ENCODE results near the gene DNAAF5.

GRCh38 chr7:729140-730000 is 2.9 kb downstream of the DNAAF5 start:
- no peak for TF ChIP-seq CTCF (conservative IDR thresholded peaks at IDR 0.05 in 1 of 2, IDR thresholded peaks at IDR 0.05 in 1 of 2; ENCODE audit: low read depth in 1 of 2, low read length in 2 of 2)
- TF ChIP-seq EZH2 (IDR thresholded peaks at IDR 0.05; ENCODE audit: low read length, missing control alignments): no peak

All from fibroblast of lung (primary cell).